ENCODE results near the gene YJEFN3. TPM values are rescaled to one million over a fixed set of nuclear protein-coding genes. Genes with fewer than 3 reads are reported as not detected.

The YJEFN3 gene
- total RNA-seq, 1 experiment from 2014 or later: 11.1 TPM

DNA sequence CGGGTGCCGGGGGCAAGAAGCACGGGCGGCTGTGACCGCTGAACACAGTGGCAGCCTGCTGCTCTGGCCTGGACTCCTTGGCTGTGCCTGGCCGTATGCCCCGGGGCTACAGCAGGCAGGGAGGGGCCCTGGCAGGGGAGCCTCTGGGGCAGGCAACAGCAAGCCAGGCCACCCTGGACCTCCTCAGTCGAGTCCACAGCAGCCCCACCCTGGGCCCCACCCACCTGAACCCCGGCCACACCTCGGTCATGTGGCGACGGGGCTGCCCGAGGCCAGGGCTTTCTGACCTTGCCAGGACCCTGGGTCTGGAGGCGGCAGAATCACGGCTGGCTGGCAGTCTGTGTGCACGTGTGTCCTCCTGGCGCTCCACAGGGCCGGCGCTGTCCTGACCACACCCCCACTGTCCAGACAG is 18.0 kb downstream of the YJEFN3 start (continued):
- TF ChIP-seq, protein P1, sequence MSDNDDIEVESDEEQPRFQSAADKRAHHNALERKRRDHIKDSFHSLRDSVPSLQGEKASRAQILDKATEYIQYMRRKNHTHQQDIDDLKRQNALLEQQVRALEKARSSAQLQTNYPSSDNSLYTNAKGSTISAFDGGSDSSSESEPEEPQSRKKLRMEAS (CRISPR knock-in tag; IDR thresholded peaks at IDR 0.05): no peak
- TF ChIP-seq, protein P2, sequence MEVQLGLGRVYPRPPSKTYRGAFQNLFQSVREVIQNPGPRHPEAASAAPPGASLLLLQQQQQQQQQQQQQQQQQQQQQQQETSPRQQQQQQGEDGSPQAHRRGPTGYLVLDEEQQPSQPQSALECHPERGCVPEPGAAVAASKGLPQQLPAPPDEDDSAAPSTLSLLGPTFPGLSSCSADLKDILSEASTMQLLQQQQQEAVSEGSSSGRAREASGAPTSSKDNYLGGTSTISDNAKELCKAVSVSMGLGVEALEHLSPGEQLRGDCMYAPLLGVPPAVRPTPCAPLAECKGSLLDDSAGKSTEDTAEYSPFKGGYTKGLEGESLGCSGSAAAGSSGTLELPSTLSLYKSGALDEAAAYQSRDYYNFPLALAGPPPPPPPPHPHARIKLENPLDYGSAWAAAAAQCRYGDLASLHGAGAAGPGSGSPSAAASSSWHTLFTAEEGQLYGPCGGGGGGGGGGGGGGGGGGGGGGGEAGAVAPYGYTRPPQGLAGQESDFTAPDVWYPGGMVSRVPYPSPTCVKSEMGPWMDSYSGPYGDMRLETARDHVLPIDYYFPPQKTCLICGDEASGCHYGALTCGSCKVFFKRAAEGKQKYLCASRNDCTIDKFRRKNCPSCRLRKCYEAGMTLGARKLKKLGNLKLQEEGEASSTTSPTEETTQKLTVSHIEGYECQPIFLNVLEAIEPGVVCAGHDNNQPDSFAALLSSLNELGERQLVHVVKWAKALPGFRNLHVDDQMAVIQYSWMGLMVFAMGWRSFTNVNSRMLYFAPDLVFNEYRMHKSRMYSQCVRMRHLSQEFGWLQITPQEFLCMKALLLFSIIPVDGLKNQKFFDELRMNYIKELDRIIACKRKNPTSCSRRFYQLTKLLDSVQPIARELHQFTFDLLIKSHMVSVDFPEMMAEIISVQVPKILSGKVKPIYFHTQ (CRISPR knock-in tag; IDR thresholded peaks at IDR 0.05): no peak
- TF ChIP-seq ETV6 (CRISPR knock-in tag; IDR thresholded peaks at IDR 0.05): no peak
- no peak for TF ChIP-seq ZNF671 (CRISPR knock-in tag; IDR thresholded peaks at IDR 0.05)
- TF ChIP-seq ZNF138 (CRISPR knock-in tag; conservative IDR thresholded peaks at IDR 0.05): no peak
- no peak for TF ChIP-seq IRF2 (CRISPR knock-in tag; IDR thresholded peaks at IDR 0.05; ENCODE audit: borderline replicate concordance, low read depth)
- no peak for TF ChIP-seq RORB (CRISPR knock-in tag; IDR thresholded peaks at IDR 0.05)
- no peak for TF ChIP-seq HMGA2 (CRISPR knock-in tag; IDR thresholded peaks at IDR 0.05)
- TF ChIP-seq, protein P3, sequence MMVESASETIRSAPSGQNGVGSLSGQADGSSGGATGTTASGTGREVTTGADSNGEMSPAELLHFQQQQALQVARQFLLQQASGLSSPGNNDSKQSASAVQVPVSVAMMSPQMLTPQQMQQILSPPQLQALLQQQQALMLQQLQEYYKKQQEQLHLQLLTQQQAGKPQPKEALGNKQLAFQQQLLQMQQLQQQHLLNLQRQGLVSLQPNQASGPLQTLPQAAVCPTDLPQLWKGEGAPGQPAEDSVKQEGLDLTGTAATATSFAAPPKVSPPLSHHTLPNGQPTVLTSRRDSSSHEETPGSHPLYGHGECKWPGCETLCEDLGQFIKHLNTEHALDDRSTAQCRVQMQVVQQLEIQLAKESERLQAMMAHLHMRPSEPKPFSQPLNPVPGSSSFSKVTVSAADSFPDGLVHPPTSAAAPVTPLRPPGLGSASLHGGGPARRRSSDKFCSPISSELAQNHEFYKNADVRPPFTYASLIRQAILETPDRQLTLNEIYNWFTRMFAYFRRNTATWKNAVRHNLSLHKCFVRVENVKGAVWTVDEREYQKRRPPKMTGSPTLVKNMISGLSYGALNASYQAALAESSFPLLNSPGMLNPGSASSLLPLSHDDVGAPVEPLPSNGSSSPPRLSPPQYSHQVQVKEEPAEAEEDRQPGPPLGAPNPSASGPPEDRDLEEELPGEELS (CRISPR knock-in tag; IDR thresholded peaks at IDR 0.05): no peak

DNA sequence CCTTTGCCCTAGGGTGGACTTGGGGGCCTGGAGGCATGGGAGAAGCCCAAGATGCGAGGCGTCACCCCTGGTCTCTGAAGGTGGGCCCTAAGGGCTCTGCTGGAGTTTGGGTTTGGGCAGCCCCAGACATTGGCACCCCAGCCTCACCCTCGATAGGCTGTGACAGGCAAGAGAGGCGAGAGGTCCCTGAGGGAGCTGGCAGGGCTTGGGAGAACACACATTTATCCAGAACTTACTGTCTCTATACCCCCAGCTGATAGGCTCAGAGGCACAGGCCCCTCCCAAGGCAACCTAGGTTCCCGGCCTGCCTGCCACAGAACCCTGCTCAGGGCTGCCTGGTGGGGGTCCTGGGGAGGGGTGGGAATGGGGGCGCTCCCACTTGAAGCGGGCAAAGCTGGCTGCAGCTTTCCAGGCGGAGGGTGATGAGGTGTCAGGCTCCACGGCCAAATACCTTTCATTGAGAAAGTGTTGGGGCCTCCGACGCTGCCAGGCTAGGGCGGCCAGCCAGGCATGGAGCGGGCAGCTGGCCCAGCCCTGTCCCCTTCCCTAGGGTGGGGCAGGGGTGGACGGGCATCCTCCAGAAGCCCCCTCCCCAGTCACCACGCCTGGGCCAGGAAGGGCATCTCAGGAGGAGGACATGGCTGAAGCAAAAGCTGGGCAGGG is 19.1 kb downstream of the YJEFN3 start:
- Mint-ChIP-seq H3K4me3 (no peak overlapping the region), H3K36me3 (no peaks in the 10 kb centered on the region)
- TF ChIP-seq, protein P4, sequence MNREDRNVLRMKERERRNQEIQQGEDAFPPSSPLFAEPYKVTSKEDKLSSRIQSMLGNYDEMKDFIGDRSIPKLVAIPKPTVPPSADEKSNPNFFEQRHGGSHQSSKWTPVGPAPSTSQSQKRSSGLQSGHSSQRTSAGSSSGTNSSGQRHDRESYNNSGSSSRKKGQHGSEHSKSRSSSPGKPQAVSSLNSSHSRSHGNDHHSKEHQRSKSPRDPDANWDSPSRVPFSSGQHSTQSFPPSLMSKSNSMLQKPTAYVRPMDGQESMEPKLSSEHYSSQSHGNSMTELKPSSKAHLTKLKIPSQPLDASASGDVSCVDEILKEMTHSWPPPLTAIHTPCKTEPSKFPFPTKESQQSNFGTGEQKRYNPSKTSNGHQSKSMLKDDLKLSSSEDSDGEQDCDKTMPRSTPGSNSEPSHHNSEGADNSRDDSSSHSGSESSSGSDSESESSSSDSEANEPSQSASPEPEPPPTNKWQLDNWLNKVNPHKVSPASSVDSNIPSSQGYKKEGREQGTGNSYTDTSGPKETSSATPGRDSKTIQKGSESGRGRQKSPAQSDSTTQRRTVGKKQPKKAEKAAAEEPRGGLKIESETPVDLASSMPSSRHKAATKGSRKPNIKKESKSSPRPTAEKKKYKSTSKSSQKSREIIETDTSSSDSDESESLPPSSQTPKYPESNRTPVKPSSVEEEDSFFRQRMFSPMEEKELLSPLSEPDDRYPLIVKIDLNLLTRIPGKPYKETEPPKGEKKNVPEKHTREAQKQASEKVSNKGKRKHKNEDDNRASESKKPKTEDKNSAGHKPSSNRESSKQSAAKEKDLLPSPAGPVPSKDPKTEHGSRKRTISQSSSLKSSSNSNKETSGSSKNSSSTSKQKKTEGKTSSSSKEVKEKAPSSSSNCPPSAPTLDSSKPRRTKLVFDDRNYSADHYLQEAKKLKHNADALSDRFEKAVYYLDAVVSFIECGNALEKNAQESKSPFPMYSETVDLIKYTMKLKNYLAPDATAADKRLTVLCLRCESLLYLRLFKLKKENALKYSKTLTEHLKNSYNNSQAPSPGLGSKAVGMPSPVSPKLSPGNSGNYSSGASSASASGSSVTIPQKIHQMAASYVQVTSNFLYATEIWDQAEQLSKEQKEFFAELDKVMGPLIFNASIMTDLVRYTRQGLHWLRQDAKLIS (CRISPR knock-in tag; IDR thresholded peaks at IDR 0.05; ENCODE audit: borderline replicate concordance): no peak
- TF ChIP-seq ZNF232 (CRISPR knock-in tag; IDR thresholded peaks at IDR 0.05) (no peak), JAZF1 (CRISPR knock-in tag; IDR thresholded peaks at IDR 0.05) (no peak), OVOL2 (CRISPR knock-in tag; IDR thresholded peaks at IDR 0.05; ENCODE audit: borderline replicate concordance) (no peak), GRHL2 (CRISPR knock-in tag; IDR thresholded peaks at IDR 0.05; ENCODE audit: insufficient replicate concordance, severe bottlenecking) (no peak)
- TF ChIP-seq, protein P5, sequence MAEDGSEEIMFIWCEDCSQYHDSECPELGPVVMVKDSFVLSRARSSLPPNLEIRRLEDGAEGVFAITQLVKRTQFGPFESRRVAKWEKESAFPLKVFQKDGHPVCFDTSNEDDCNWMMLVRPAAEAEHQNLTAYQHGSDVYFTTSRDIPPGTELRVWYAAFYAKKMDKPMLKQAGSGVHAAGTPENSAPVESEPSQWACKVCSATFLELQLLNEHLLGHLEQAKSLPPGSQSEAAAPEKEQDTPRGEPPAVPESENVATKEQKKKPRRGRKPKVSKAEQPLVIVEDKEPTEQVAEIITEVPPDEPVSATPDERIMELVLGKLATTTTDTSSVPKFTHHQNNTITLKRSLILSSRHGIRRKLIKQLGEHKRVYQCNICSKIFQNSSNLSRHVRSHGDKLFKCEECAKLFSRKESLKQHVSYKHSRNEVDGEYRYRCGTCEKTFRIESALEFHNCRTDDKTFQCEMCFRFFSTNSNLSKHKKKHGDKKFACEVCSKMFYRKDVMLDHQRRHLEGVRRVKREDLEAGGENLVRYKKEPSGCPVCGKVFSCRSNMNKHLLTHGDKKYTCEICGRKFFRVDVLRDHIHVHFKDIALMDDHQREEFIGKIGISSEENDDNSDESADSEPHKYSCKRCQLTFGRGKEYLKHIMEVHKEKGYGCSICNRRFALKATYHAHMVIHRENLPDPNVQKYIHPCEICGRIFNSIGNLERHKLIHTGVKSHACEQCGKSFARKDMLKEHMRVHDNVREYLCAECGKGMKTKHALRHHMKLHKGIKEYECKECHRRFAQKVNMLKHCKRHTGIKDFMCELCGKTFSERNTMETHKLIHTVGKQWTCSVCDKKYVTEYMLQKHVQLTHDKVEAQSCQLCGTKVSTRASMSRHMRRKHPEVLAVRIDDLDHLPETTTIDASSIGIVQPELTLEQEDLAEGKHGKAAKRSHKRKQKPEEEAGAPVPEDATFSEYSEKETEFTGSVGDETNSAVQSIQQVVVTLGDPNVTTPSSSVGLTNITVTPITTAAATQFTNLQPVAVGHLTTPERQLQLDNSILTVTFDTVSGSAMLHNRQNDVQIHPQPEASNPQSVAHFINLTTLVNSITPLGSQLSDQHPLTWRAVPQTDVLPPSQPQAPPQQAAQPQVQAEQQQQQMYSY (CRISPR knock-in tag; IDR thresholded peaks at IDR 0.05): no peak
- TF ChIP-seq, protein P6, sequence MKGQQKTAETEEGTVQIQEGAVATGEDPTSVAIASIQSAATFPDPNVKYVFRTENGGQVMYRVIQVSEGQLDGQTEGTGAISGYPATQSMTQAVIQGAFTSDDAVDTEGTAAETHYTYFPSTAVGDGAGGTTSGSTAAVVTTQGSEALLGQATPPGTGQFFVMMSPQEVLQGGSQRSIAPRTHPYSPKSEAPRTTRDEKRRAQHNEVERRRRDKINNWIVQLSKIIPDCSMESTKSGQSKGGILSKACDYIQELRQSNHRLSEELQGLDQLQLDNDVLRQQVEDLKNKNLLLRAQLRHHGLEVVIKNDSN (CRISPR knock-in tag; IDR thresholded peaks at IDR 0.05): no peak
- TF ChIP-seq, protein P7, sequence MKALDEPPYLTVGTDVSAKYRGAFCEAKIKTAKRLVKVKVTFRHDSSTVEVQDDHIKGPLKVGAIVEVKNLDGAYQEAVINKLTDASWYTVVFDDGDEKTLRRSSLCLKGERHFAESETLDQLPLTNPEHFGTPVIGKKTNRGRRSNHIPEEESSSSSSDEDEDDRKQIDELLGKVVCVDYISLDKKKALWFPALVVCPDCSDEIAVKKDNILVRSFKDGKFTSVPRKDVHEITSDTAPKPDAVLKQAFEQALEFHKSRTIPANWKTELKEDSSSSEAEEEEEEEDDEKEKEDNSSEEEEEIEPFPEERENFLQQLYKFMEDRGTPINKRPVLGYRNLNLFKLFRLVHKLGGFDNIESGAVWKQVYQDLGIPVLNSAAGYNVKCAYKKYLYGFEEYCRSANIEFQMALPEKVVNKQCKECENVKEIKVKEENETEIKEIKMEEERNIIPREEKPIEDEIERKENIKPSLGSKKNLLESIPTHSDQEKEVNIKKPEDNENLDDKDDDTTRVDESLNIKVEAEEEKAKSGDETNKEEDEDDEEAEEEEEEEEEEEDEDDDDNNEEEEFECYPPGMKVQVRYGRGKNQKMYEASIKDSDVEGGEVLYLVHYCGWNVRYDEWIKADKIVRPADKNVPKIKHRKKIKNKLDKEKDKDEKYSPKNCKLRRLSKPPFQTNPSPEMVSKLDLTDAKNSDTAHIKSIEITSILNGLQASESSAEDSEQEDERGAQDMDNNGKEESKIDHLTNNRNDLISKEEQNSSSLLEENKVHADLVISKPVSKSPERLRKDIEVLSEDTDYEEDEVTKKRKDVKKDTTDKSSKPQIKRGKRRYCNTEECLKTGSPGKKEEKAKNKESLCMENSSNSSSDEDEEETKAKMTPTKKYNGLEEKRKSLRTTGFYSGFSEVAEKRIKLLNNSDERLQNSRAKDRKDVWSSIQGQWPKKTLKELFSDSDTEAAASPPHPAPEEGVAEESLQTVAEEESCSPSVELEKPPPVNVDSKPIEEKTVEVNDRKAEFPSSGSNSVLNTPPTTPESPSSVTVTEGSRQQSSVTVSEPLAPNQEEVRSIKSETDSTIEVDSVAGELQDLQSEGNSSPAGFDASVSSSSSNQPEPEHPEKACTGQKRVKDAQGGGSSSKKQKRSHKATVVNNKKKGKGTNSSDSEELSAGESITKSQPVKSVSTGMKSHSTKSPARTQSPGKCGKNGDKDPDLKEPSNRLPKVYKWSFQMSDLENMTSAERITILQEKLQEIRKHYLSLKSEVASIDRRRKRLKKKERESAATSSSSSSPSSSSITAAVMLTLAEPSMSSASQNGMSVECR (CRISPR knock-in tag; IDR thresholded peaks at IDR 0.05; ENCODE audit: borderline replicate concordance): no peak

More for the DNA sequence above, 19.1 kb downstream of the YJEFN3 start:
- no peaks in the 10 kb centered on the region for H3K27me3 Mint-ChIP-seq (ENCODE audit: low read depth)
- CTCF ChIA-PET: interaction anchor here (0.7 to 2.8 kb wide), 3 partner anchors 16 to 181 kb away, joined by 3 to 9 read pairs (median 4); partner anchors contain the start of gene GMIP
- H3K27ac Mint-ChIP-seq: no peak overlapping the region
- H3K9me3 Mint-ChIP-seq: no peaks in the 10 kb centered on the region
- ATAC-seq (no peak), DNase-seq (ENCODE audit: low spot score) (no peak)
- no peaks in the 10 kb centered on the region for H3K4me1 Mint-ChIP-seq
- POLR2A ChIA-PET: interaction anchor here (0.5 kb wide), 1 partner anchor 9 kb away, joined by 4 read pairs; no protein-coding TSS in a partner anchor
